UCSD-AML1 (cell line): ENCODE results near the gene SYCP2.
A peak's percentile ranks its signal among the peaks of the same experiment; 100 is the strongest.

Experiments used
- DNase-seq: peaks from one replicate; lab custom pipeline; 2025; ENCODE audit not compliant: unreplicated experiment; lab: John Stamatoyannopoulos, UW

SYCP2 gene

DNA sequence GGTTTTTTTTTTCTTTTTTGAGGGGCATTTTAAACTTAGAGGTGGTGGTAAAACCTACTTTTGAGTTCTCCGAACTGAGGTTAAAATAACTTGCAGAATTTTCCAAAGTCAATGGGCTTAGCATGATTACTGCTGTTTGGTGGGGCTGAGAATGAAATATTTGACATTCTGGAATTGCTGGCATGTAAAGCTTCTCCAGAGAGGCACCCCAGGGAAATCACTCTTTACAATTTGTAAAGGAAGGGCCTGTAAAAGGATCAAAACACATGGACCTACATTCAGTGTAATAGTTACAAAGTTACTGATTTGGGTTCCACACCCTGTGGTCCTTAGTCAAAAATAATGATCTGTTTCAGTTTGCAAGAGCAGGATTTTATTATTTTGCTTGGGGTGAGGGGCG lies 12.3 kb upstream of the SYCP2 start:
- DNase-seq: no peak

GRCh38 chr20:59945175-59945574 lies 11.7 kb upstream of the SYCP2 start:
- DNase-seq: no peak

- no peak for DNase-seq
Measured at GRCh38 chr20:59944726-59945125, 11.3 kb upstream of the SYCP2 start.

- no peak for DNase-seq
Measured at GRCh38 chr20:59942245-59942644, 8.8 kb upstream of the SYCP2 start.

DNA sequence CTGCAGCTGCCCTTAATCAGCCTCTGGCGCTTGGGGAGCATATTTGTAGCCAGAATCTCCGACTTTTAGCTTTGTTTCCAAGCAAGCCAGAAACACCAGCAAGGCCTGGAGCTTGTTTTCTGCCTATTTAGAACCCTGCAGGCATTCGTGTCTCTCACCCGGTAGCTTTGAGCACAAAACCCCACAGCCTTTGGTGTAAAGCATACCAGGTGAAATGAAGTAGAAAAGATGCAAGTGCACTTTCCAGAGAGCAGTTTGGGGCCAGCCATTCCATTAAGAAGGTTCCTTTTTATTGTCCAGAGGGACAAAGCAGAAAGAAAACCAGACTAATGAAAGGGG lies 7.5 kb upstream of the SYCP2 start:
- no peak for DNase-seq

DNA sequence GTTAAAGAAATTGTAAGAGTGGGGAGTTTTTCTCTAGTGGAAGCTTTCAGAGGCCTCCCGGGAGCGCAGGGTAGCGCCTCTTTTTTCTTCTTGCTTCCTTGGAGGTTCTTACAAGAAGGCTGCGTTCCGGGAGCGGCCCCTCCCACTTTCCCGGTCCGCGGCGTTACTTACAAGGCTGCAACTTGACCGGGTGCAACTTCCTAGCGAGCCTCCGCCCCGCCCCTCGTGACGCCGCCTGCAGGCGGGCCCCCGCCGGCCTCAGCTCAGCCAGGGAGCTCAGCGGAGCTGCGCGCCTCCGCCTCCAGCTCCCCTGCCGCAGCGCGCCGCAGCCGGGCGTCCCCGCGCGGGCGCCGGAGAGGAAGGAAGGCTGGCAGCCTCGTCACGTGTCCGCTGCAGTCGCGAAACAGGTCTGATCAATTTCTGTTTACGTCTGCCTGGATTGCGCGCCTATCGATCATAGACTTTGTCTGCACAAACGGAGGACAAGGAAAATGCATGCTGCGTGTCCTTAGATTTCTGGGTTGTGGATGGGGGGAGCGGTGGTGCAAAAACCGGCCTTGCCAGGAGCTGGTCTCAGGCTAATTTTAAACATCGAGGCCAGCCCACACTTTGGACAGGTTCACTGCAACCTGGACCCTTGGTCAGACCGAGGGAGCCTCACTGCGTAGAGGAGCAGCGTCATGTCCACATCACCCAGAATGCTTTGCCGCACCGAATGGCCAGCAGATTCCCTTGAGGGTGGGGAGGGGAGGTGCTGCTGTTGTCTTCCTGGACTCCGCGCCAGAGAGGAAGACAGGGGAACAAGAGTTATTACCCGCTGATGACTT lies 6.9 kb upstream of the SYCP2 start, which contains the start of the genes FAM217B and PPP1R3D:
FAM217B (plus strand) TSS at position 261 of the 827 bp plus-strand sequence. CDS start 3,555 bp downstream, outside the sequence.
PPP1R3D (minus strand) TSS at position 177 of the 827 bp plus-strand sequence. CDS start 374 bp downstream, outside the sequence.
- DNase-seq: peak; percentile 97

DNA sequence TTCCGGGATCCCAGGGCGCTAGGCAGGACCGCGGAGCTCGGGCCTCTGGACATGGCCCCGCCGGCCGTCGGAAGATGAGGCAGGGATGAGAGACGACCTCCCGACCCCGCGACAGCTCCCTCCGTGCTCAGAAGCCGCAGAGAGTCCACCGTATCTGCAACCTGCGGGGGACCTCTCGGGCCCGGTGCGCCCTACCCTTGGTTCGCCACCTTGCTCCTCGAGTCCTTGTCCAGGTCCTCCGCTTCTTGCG lies 6.4 kb upstream of the SYCP2 start:
- no peak for DNase-seq

DNA sequence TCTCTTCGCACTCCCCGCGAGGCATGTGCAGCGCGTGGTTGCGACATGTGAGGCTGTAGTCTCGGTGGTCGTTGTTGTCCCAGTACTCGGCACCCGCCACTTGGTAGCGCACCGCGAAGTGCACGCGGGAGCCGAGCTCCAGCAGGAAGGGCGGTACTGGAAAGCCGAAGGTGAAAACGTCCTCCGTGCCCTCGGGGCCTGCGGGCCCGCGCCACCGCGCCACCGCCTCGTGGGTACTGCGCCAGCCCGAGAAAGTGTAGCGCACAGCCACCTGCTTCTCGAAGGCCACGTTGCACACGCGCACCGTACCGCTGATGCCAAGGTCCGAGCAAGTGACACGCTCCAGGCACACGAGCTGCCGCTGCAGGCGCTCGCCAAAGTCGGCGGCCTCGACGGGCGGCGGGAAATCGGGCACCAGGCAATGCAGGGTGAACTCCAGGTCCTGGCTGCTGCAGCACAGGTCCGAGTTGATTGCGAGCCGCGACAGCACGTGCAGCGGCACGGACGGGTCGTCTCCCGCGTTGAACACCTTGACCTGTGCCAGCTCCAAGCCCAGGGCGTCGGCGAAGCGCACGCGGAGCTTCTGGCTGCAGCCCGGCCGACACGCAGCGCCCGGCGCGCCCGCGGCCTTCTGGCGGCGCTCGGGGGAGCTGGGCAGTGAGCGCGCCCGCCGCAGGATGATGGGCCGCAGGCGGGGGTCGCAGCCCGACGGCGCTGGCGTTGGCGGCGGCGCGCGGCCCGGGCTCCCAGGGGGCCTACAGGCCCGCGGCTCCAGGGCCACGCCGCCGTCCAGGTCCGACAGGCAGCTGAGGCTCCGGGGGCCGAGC lies 5.8 kb upstream of the SYCP2 start:
- DNase-seq: no peak

DNA sequence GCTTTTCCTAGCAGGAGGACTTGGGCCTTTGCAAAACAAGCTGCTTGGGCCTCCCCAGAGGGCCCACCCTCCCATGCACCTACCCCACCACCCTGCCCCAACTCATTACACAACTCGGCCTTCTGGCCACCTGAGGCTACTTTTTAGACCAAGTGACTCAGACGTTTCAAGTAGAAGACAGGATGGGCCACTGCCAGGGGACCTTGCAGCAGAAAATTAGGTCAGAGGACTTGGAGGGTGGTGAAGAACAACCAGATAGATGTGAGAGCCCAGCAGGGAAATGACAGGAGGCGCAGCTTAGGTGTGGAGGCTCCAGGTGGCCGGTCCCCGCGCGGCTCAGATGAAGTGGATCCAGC lies 5.2 kb upstream of the SYCP2 start:
- DNase-seq: no peak

- no peak for DNase-seq
Measured at GRCh38 chr20:59938221-59938620, 4.8 kb upstream of the SYCP2 start.

- no peak for DNase-seq
Measured at GRCh38 chr20:59937150-59937549, 3.7 kb upstream of the SYCP2 start.

GRCh38 chr20:59936409-59936808 lies 3.0 kb upstream of the SYCP2 start:
- DNase-seq: no peak

DNA sequence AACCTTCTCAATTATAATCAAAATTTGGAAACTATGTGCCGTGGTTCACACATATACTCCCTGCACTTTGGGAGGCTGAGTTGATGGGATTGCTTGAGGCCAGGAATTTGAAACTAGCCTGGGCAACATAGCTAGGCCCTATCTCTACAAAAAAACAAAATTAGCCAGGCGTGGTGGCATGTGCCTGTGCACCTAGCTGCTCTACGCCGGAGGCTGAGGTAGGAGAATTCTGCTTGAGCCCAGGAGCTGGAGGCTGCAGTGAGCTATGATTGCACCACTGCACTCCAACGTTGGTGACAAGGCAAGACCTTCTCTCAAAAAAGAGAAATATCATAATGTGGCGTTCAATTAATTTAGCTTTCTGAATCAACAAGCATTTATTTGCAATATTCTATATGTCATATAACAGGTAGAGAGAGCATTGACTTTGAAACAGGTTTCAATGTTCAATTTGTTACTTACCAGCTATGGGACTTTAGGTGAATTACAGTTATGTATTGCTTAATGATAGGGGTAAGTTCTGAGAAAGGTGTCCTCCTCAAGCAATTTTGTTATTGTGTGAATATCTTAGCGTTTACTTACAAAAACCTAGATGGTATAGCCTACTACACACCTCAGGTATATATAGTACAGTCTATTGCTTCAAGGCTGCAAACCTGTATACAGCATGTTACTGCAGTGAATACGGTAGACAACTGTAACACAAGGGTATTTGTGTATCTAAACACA lies 2.2 kb upstream of the SYCP2 start:
- no peak for DNase-seq

GRCh38 chr20:59933849-59934585 lies 580 bp upstream of the SYCP2 start:
- DNase-seq: no peak

DNA sequence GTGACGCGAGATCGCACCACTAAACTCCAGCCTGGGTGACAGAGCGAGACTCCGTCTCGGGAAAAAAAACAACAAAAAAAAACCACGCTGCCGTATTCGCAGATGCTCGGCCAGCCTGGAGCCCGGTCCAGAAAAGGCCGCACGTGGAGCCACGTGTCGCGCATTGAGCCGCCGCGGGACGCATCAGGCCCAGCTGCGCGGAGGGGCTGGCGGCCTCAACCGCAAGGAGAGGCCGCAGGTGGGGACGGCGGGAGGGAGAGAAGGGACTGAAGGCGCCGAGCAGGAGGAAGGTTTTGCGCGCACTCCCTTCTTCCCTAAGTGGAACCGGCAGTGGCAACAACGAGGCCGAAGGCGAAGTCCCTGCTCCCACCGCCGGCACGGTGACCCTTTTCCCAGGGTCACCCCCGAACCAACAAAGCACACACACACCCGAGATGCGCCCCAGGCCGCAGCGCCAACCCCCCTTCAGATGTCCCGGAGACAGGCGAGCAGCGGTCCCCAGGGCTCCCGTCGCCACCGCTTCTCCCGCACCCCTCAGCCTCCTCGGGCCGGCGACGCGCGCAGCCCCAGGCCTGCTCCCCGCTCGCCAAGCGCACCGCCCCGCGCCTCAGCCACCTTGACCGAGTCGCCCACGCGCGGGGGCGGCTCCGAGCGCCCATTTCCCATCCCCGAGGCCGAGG lies 681 bp downstream of the SYCP2 start:
- no peak for DNase-seq

DNA sequence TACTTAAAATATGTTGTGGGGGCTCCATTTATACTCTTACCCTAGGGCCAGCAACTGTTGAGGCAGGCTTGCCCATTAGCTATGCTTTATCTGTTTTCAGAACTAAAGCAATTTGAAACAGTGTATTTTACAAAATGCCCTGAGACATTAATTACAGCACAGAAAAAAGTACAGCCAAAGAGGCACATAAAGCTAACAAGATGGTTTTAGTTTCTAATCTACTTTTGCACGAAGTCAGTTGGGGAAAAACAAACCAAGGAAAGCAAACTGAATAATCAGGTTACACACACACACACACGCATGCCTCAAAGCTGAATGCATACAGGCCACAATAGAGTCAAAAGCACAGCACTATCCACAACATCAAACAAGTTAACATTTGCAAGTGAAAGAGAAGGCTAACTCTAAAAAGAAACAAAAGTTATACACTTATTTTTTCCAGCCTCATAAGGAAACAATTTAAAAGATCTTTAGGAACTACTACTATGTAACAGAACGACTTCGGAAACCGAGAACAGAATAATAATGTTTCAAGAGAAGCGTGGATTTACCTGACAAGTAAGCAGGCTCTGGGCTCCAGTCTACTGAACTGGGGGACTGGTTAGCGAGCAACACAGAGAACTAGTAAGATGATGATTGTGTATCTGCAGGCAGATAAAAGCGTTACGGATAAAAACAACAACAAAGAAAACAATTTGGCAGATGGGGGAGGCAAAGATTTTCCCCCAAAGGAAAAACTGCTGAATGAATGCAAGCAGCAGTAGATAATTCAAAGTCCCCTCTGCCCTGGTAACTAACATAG lies 1.7 kb downstream of the SYCP2 start:
- DNase-seq: no peak

- DNase-seq: no peak
Measured at GRCh38 chr20:59925899-59926298, 7.5 kb downstream of the SYCP2 start.

GRCh38 chr20:59925359-59925758 lies 8.1 kb downstream of the SYCP2 start:
- no peak for DNase-seq

DNA sequence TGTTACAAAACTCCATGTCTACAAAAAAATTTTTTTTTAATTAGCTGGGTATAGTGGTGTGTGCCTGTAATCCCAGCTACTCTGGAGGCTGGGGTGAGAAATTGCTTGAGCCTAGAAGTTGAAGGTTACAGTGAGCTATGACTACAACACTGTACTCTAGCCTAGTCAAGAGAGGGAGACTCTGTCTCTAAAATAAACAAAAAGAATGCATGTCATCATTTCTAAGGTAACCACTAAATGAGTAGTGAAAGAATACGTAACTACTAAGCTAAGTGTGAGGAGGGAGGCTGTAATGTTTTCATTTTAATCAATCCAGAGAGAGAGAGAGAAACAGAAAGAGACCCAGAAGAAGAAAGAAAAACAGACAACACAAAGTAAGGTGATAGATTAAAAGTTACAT lies 9.9 kb downstream of the SYCP2 start:
- DNase-seq: no peak

DNA sequence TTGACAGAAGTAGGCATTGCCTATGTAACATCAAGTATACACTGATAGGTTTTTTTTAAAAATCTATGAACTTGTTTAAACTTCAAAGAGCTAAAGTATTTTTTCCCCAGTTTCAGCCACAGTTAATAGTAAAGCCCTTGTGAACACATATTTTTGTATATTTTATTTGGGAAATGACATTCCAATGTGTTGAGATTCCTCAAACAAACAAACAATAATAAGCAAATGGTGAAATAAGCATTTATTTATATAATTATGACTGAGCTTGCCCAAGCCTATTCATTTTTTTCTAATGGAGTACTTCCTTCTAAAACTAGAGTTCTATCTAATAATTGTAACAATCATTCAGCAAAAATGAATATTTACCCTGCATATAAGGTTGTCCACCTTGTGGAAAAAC lies 12.5 kb downstream of the SYCP2 start:
- DNase-seq: no peak
